HG03103 (cell line): ENCODE measurements around the gene SEL1L3.
A peak's percentile ranks its signal among the peaks of the same experiment; 100 is the strongest.

Experiments
- ATAC-seq: cut with Tn5 transposase; IDR thresholded peaks from one replicate; pipeline ENCODE4 v1.9.1; 2021; ENCODE audit warnings: low read depth; ENCODE audit not compliant: unreplicated experiment

Gene SEL1L3

DNA sequence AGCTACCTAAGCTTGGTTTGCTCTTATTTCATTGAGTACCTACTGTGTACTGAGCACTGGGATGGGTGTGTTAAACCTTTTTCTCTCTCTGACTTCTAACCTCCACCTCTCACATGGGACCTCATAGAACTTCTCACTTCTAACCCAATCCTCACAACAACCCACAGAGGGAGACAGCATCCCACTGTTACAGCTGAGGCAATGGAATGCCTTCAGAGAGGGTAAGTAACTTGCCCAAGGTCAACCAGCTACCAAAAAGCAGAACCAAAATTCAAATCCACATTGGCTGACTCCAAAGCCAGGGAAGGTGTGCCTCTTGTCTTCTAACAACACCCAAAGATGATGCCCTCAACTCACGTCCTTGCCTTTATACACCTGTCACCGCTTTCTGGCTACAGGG, 5.4 kb downstream of the SEL1L3 start:
- no peak for ATAC-seq

DNA sequence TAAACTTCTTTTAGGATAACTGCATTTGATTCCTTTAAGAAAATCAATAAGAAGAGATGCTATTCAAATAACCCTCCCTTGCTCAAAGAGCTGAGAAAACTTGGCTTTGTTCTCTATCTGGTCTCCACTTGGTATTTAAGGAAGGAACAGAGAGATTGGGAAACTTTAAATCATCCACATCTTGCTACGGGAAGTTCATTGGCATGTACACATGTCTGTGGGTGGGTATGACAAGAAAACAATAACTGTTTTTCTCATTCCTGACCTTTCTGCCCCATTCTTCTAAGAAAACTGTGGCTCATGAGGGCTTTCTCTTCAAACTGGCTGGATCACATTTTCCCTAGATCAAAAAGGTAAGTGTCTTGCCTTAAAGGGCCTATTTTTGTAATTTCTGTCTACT, 6.0 kb downstream of the SEL1L3 start:
- ATAC-seq: no peak

DNA sequence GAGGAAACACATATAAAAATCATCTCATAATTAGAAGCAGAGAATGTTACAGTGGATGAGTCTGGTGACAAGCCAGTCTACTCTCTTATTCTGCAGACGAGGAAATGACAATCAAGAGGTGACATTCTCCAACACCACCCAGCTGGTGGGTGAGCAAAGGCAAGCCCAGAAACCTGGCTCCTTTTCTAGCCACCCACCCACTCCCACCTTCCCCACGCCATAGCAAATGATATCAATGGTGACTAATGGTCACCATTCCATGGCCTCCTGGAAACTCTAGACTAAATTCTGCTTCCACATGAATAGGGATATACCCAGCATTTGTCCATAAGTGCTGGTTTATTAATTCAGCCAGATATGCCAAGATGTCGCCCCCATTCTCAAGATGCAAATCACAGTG, 10.7 kb downstream of the SEL1L3 start:
- ATAC-seq: no peak

DNA sequence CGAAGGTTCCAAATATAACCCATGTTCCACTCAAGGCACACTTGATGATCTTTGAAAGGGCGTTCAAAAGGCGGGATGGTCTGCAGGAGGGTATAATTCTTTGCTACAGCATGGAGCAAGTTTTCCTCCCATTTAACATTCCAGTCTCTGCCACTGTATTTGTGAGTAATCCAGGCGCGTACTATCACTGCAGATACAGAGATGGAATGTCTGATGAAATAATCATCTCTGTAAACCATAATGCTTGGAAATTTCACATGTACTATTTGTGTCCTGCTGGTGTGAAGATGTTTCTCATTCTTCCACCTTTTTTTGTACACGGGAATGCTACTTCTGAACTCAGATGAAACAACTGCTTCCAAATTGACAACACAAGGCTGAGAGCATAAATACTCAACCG, 15.5 kb downstream of the SEL1L3 start:
- ATAC-seq: no peak

DNA sequence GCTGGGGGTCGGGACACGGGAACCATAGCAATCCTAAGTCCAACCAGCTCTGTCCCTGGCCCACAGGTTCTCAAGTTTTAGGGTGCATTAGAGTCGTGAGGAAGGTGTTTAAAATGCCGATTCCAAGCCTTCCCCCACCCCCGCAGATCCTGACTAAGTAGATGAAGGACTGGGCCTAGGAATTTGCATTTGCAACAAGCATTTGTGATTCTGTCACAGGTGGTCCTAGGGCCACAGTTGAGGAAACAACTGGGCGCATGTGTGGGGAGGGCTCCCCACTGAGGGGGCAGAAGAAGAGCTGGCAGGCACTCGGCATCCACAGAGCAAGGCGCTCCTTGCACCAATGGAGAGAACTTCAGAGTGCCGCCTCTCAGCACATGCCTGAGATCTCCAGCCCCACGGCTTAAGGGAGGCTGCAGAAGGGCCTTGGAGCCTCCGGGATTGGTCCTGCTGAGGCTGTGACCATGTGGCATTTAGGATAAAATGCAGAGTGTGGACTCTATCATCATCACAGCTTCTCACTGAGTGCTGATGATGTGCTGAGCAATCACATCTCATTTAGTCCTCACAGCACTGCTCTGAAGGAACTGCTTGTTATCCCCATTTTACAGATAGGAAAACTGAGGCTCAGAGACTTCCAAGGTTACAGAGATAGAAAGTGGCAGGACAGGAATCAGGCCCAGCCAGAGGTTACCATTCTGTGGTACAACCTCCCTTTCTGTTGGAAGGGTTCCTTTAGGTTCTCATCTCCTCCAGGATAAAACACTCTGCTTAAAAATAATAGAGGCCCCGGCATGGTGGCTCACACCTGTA, 16.7 kb downstream of the SEL1L3 start:
- ATAC-seq: no peak

DNA sequence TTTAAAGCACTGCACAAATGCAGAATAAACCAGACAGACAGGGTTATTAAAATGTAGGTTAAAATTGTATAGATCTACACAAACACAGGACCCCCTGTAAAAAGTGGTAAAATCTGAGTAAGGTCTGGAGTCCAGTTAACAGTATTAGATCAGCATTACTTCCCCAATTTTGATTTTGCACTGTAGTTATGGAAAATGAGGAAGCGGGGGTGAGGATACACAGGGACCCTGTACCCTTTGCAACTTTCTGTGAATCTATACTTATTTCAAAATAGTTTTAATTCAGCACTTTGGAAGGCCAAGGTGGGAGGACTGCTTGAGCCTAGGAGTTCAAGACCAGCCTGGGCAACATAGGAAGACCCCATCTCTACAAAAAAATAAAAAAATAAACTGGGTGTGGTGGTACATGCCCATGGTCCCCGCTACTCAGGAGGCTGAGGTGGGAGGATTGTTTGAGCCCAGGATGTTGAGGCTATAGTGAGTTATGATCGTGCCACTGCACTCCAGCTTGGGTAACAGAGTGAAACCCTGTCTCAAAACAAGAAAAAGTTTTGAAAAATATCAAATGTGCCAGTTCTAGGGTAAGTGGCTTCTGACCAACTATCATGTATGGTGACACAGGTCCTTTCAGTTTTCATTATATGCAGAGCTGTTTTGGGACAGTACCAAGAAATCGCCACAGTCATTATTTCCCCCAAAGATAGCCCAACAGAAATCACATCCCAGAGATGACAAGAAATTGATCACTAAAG, 17.7 kb downstream of the SEL1L3 start:
- no peak for ATAC-seq

DNA sequence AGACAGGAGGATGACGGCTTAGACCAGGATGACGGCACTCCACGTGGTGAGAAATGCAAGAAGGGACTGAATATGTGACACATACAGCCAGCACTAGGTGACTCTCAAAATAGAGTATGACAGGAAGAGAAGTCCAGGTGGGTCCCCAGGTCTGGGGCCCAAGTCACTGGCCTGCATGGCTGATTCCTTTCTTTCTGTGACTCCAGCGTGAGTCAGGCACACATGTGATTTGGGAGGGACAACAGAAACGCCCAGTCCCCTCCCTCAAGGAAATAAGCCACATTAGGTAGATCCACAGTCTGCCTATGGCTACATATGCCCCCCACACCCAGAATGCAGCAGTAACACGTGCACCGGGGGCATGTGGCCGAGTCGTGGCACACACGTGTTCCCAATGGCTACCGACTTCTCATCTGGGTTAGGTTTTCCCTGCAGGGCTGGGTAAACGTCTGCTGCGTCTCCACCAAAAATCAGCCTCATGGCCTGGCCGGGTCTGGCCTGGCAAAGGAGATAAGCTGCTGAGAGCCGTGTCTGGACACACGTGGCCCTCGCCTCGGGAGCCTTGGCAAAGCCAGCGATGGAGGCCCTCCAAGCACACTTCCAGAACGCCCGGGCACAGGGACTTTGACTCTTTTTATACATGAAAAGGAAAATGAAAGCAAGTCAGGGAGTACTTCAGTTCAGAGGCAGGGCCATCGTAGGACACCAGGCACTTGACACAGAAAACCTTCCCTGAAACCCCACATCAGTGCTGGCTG, 19.3 kb downstream of the SEL1L3 start:
- ATAC-seq: no peak

DNA sequence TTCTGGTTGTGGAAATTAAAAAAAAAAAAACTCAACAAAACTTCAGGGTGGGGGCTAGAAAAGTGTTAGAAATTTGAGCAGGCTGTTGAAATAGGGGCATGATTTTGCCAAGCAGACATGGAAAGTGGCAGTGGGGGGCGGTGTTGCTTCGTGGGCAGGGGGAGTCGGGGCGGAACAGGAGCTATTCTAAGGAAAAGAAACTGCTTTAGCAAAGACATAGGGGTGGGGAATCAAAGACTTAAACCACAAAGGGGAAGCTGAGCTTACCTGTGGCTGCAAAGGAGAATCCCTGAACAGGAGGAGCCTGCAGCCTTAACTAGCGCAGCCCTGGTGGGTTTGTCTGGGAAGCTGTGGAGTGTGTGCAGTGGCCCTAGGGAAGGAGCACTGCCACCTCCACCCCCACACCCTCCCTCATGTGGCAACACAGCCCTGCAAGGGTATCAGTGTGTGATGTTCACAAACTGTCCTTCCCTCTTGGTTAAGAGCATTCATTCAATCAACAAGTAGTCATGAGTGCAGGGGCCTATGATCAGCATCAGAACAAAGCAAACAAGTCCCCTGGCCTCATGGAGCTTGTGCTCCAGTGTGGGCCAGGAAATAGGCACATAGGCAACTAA, 20.5 kb downstream of the SEL1L3 start:
- peak; percentile 64 for ATAC-seq

DNA sequence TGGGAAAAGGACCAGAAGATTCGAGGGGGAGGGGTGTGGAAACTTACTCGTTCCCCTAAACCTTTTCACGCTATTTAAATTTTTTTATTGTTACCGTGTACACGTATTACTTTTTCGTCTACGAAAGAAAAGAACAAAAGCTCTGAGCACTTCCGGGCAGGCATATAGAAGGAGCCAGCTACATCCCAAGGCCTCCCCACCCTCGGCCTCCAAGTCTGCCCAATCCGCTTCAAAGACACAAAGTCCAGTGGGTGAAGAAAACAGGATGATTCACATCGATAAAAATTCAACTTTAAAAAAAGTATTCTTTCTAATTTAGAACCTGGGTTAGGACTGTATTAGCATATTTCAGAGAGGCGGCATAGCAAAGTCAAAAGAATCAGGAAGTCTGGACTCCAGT, 23.1 kb downstream of the SEL1L3 start:
- ATAC-seq: no peak

DNA sequence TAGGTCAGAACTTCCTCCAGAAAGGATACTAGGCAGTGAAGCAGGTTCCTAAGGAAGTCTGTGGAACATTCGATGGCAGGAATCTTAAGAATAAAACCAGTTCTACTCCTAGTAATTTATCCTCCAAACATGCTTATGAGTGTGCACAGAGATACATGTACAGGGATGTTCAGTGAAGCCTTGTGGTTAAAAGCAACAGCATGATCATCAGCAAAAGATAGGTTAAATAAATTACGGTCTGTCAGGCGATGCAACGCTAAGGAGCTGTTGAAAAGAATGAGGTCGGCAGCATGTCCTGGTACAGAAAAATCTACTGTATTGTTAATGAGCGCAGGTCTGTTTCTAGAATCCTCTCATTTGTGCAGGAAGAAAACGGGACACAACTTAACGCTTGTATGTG, 23.6 kb downstream of the SEL1L3 start:
- ATAC-seq: no peak

DNA sequence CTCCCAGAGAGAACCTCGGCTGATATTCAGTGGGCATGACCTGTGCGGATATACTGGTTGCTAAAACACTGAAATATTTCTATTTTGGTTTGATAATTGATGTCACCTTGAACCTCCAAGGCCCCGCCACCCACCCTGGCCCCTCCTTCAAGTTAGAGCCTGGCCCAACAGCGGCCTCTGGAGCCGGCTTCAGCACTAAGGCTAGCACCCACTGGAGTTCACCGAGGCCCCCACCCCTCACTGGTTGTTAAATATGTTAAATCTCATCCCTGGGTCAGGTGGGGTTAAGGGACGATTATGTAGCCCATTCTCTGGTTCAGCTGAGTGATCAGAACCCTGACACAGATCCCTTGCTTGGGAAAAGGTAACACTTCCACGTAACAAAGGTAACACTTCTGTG, 24.3 kb downstream of the SEL1L3 start:
- ATAC-seq: no peak

DNA sequence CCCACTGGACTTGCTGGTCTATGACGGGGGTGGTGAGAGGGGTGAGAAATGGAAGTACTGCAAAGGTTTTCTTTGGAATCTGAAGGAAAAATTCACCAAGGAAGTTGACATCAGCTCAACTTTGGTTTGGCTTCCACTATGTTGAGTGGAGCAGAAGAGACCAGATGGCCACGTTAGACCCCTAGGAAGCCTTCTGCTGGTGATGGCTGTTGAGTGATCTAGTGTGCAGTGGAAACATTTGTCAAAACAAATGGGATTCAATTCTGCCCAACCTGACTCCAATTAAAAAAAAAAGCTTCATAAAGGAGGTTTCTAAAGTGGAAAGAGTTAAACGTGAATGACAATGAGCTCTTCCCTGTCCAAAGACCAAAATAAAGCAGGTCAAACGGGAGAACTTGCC, 25.7 kb downstream of the SEL1L3 start:
- ATAC-seq: no peak

DNA sequence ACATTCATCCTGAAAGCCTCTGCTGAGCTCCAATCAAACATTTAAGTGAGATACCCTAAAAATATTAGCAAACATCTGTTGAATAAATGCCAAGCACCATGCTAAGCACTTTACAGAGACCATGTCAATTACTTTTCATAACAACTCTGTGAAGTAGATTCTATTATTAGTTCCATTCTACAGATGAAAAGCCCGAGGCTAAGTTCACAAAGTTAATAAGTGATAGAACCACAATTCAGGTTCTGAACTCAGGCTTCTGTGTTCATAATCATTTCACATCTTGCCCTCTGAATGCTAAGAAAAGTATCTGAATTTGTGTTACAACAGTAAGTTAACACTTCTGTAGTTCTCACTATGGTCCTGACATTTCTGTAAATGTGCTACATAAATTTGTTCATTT, 27.4 kb downstream of the SEL1L3 start:
- ATAC-seq: no peak

DNA sequence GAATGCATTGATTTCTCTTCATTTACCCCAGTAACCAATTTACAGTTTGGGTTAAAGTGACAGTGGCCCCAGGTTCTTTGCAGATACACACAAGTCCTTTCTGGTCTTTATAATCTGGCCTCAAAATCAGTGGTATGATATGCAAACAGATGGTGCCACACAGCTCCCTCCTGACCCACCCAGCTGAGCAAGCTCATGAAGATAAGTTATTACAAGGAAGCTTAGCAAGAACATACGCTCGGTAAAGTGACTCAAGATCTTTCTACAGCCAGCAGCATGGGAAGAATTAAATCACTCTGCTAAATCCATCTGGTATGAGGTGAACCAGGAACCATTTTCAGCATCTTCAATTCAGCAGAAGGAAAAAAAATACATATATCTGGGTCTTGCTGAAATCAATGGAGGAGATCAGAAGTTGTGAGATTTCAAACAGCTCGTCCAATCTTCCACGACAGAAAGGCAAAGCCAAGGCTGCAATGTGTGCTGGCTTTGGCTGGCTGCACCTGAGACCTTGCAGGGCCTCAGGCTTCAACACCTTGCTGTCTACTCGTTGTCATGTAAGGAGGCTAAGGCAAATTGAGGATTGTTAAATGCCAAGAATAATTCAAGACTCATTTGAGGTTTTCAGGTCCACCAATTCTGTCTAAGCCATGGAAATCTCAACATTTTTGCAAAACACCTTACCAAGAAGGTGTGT, 28.2 kb downstream of the SEL1L3 start:
- no peak for ATAC-seq

DNA sequence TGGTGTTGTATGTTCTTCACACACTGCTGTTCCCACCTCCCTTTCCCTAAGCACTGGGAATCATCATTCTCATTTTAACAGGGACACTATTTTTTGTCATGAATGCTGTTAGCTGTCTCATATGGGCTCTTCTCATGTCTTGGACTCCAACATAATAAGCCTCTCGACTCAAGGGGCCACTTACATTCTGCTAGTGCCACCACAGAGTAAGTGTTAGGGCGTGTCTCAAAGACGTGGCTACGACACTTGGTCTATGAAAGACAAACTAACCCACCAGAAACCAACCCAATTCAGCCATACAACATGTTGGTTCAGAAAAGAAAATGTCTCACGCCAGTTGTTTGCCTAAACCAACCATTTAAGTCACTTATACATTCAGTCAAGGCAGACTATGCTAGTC, 32.2 kb downstream of the SEL1L3 start:
- ATAC-seq: no peak

DNA sequence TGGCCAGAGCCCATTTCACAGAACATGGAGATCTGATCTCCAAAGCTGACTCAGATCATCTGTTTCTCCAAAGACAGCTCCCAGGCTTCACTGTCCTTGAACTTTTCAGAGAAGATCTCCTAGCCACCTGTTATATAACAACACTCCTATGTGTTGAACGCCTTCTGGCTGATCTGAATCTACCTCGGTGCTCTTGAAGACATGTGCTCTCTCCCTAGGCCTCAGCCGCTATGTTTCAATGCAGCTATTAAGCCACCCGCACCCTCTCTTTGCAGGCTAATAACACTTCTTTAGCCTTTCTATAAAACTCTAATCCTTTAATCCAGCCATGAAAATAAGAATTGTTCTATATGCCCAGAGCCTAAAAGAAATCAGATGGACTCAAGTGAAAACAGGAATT, 34.9 kb downstream of the SEL1L3 start:
- no peak for ATAC-seq

DNA sequence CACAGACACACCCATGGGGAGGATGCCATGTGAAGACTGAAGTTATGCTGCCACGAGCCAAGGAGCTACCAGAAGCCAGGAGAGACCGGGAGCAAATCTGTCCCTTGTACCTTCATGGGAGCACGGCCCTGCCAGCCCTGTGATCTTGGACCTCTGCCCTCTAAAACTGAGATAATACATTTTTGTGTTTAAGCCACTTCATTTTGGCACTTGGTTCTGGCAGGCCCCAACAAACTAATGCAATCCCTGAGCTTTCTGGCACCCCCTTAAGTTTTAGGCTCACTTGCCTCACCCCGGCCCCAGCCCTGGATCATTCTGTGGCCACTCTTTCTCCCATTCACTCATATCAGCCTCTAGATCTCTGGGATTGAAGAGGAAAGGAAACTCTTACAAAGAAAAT, 35.4 kb downstream of the SEL1L3 start:
- no peak for ATAC-seq

DNA sequence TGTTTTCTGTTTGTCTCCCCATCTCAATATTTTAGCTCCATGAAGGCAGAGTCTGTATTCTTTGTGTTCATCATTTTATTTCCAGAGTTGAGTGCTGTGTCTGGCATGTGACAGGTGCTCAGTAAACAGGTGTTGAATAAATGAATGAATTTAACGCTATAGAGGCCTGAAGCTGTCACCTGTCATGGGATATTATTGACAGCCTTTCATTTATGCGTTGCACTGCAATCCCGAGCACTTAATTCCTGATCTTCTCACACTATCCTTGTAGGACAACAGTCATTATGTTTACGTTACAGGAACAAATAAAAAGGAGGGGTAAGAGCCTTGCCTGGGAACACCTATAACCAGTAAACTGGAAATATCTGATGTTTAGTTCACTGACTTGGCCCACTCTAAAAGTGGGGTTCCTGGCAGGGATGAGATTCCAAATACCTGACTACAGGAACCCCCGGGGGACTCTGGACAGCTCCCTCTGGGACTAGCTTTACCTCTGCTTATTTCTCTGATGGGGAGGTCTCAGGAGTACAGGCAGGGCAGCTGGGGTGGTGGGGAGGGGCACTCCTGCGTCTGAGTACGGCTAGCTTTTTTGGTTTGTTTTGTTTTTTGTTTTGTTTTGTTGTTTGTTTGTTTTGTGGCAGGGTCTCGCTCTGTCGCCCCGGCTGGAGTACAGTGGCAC, 36.6 kb downstream of the SEL1L3 start:
- no peak for ATAC-seq

DNA sequence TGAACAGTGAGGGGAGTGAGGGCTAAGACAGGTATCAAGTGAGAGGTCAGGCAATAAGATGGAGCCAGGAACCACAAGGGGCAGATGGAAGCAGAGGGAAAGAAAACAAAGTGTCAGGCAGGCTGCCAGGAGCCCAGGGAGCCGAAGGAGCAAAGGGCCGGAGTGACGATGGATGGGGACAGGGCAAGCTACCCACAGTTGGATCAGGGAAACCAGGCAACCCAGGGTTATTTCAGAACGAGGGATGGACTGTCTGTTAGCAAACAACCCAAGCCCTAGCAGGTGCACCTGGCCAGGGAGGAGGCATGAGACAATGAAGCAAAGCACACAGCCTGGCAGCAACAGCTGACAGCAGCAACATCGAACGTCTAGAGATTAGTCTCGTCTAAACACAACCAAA, 39.2 kb downstream of the SEL1L3 start:
- no peak for ATAC-seq

DNA sequence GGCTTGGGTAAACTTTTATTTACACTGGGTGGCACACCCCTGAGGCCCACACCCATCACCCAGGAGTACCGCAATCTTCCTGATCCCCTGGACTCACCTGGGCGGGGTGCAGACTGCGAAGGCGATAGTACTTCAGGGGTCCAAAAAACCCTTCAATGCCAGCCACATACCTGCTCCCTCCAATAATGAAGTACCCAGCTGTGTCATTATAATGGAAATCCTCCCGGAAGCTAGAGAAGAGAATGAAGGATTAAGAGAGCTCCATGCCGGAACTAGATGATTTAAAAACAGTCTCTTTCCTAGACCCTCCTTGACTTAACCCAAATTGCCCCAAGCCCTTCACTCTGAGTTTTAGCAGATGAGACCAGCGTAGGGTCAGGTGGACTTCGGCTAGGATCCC, 40.9 kb downstream of the SEL1L3 start:
- no peak for ATAC-seq
